Heart right ventricle (tissue), 16 donors: ENCODE results near the gene TSTD1. TPM values are rescaled to one million over a fixed set of nuclear protein-coding genes. Genes with fewer than 3 reads are reported as not detected.

ENCODE experiments used
- ATAC-seq, 8 donors: fragments of 200-7000 bp; cut with Tn5 transposase; one replicate each; pipeline ENCODE4 v1.9.1; 2020; ENCODE audit warnings: mild to moderate bottlenecking in 8 of 8, moderate library complexity in 8 of 8, moderate number of reproducible peaks in 1 of 8
- DNase-seq, 2 donors: peaks; one replicate each; pipeline ENCODE4 v3.0.0-alpha.2; 2020
- H3K27ac ChIP-seq, 10 donors: fragments of 200-600 bp; sonication (generic) in 2 of 10; one replicate each; pipeline versions ENCODE4 v1.5.0 to v1.8.0; 2020 to 2022; ENCODE audit warnings: mild to moderate bottlenecking in 3 of 10
- H3K27me3 ChIP-seq, 7 donors: fragments of 200-600 bp; one replicate each; pipeline ENCODE4 v1.8.0; 2021 to 2022; ENCODE audit warnings: mild to moderate bottlenecking in 2 of 7
- H3K36me3 ChIP-seq, 9 donors: fragments of 200-600 bp; sonication (generic) in 1 of 9; one replicate each; pipeline versions ENCODE4 v1.5.0 to v1.8.0; 2020 to 2022; ENCODE audit warnings: mild to moderate bottlenecking in 2 of 9
- H3K4me1 ChIP-seq, 9 donors: fragments of 200-600 bp; sonication (generic) in 1 of 9; one replicate each; pipeline versions ENCODE4 v1.5.0 to v1.8.0; 2020 to 2022; ENCODE audit warnings: mild to moderate bottlenecking in 4 of 9
- H3K4me3 ChIP-seq, 10 donors: fragments of 200-600 bp; sonication (generic) in 2 of 10; one replicate each; pipeline versions ENCODE4 v1.5.0 to v1.8.0; 2020 to 2022; ENCODE audit warnings: mild to moderate bottlenecking in 7 of 10, moderate library complexity in 2 of 10
- H3K9me3 ChIP-seq, 11 donors: fragments of 200-600 bp in 10 of 11; sonication (generic) in 2 of 11; one replicate each; pipeline versions ENCODE4 v1.5.0 to v1.8.0; 2013 to 2022; ENCODE audit warnings: mild to moderate bottlenecking in 2 of 11, control low read depth in 1 of 11, moderate library complexity in 1 of 11
- CTCF ChIP-seq, 9 donors: fragments of 200-600 bp; sonication (generic) in 2 of 9; IDR thresholded peaks; one replicate each; pipeline versions ENCODE4 v1.5.0 to v1.8.0; 2021 to 2022; ENCODE audit warnings: antibody characterized with exemption in 9 of 9, mild to moderate bottlenecking in 5 of 9, moderate library complexity in 1 of 9
- WGBS, 2 donors: extraction: QIAGEN DNeasy Blood & Tissue Kit; methylation state at CpG; one replicate each; pipeline ENCODE4 v1.1.7; 2013; ENCODE audit warnings: inconsistent platforms in 1 of 2; 5-methylcytosine and 5-hydroxymethylcytosine counted together
- intact Hi-C, 10 donors: fragments of 100-400 bp; cut with DNase I; formaldehyde crosslinking; loops; one replicate each; pipeline versions ENCODE4 v1.11.1 to v1.14.2; 2022
- polyA plus RNA-seq, 2 donors: library from polyadenylated mRNA; stranded (reverse); fragments of 200-250 nt; gene quantifications; one replicate each; pipeline ENCODE4 v1.2.3, GENCODE V29; 2013
- total RNA-seq, 10 donors: library from RNA; stranded (reverse); fragmentation: NEBNext Ultra II Directional in 3 of 10; extraction: Animal tissue kit (Norgen Biotek cat#: 25700) in 3 of 10; gene quantifications; one replicate each; pipeline versions ENCODE4 v1.2.1 to v1.2.4, GENCODE V29; 2021 to 2023
- donor health status: Arrhythmogenic right ventricular cardiomyopathy.
- donor health status: ischemic (EF 13 %, LVEDD 7.1; RV severe dilation, severe dysfunction).
- donor health status: healthy with polysubstance abuse.
- donor health status: DM: no; HTN: yes; CAD: no.
- donor health status: DM: no; HTN: no; CAD: no.
- donor health status: ischemic (EF 25% LVEDD 6.9; RV normal size, moderate dysfunction).
- donor health status: ischemic (EF 25% LVEDD 5.7; RV mildly dilated, moderate dysfunction).
- donor health status: healthy.
- donor health status: DM: yes; HTN: yes; CAD: no.
- donor health status: Ischemic cardiomyopathy.
- donor health status: ischemic (EF 35%, LVEDD 5.7; RV mildly dilated, moderate dysfunction).
- donor health status: nonischemic (EF 11% LVEDD 7.7; RV severe dilation, severe dysfunction).
- donor health status: DM: yes; HTN: yes; CAD: no.
- donor health status: PGD.
- donor health status: ischemic (EF 29% LVEDD 5.4; RV normal size, mild dysfunction).
- donor health status: nonischemic (EF 23%, LVEDD 6.1; RV moderate dilation, normal function).

Gene TSTD1
- total and polyA plus RNA-seq, 12 donors: 8.0 to 18.0 (median 13.4) TPM

DNA sequence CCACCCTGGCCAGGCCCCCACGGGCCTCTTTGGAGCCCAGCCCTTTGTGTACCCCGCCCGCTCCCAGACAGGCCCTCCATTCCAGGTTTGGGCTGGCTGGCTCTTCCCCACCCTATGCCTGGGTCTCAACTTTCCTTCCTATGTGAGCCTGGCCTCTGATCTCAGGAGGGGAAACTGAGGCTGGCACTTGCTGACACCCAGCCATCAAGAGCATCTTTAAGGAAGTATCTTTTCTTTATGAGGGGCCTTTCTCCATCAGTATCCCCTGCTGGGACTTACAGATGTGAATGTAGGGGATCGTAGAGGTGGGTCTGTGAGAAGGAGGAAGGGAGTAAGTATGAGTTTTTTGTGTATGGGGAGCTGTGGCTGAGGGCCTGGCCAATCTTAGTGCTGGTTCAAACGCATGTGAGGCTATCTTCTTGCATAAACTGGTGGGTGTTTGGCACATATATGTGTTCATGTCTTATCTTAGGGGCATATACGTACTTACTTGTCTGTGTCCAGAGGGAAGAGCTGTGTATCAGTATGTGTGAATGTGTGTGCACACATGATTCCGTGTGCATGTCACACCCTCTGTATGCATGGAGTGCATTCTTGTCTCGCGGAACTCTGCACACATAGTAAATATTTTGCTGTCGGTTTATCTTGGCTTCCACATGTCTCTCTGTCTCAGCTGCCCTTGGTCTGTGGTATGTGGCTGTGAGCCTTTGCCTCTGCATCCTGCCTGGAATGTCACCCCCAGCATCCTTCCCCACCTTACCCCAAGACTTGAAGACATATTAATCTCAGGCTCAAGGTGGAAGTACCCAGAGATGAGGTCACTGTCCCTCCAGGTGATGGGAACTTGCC is 45.2 kb upstream of the TSTD1 start:
- no peak for ATAC-seq
- H3K27ac ChIP-seq: peak overlapping the region in 1 of 10 donors; percentile 65
- peaks cover 0 to 13% (median 8%) of the 10 kb centered on the region in 7 donors for H3K27me3 ChIP-seq
- no peaks in the 10 kb centered on the region for H3K36me3 ChIP-seq
- H3K9me3 ChIP-seq: no peaks in the 10 kb centered on the region
- no peak for DNase-seq
- no peak for TF ChIP-seq CTCF (IDR thresholded peaks at IDR 0.05)
- H3K4me3 ChIP-seq: no peak overlapping the region
- H3K4me1 ChIP-seq: peaks cover 0 to 22% (median 0%) of the 10 kb centered on the region in 9 donors
- 71 to 76% methylated on average over 10 of the region's 10 CpGs for WGBS, 2 donors
- intact Hi-C loops: no loop called here

DNA sequence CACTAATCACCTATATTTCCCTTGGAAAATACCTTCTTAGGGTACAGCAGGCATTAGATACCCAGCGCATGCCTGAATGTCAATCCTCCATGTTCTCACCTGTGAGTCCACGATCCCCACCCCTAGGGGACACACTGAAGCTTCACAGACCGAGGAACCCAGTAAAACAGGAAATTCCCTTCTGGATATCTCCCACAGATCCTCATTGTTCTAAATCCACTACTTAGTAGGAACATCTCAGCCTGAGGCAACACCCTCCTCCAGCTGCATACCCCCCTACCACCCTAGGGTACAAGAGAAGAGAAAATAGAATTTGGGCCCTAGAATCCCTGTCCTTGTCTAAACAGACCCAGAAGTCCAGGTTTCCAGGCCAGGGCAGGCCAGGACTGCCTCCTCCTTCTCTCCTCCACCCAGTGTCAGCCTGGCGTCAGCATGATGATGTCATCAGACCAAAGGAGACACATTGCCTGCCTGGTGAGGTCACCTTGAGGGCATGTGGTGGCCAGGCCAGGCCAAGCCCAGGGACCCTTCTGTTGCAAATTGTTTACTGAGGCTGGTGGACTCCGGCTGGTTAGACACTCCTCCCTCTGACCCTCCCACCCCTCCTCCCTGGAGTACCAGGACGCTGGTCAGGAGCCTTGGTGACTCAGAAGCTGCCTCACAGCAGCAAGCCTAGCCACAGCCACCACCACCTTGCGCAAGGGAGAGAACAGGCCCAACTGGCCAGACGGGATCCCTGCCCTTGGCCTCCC is 44.4 kb upstream of the TSTD1 start:
- intact Hi-C loops: no loop called here
- TF ChIP-seq CTCF (IDR thresholded peaks at IDR 0.05): no peak
- DNase-seq (peak in 1 of 2 donors; percentile 69), ATAC-seq (peak; percentile 40 to 93 (median 76))
- no peaks in the 10 kb centered on the region for H3K36me3 ChIP-seq
- 67 to 70% methylated on average over 8 of the region's 8 CpGs for WGBS, 2 donors
- H3K9me3 ChIP-seq: no peaks in the 10 kb centered on the region
- no peak overlapping the region for H3K4me3 ChIP-seq
- peaks cover 0 to 22% (median 0%) of the 10 kb centered on the region in 9 donors for H3K4me1 ChIP-seq
- peak overlapping the region in 1 of 10 donors; percentile 65 for H3K27ac ChIP-seq
- H3K27me3 ChIP-seq: peaks cover 0 to 18% (median 9%) of the 10 kb centered on the region in 7 donors

GRCh38 chr1:161082483-161082882 is 43.7 kb upstream of the TSTD1 start:
- H3K27ac ChIP-seq: peak overlapping the region in 1 of 10 donors; percentile 65
- DNase-seq (no peak), ATAC-seq (no peak)
- intact Hi-C loops: no loop called here
- 83 to 86% methylated on average over 2 of the region's 2 CpGs for WGBS, 2 donors
- H3K36me3 ChIP-seq: no peaks in the 10 kb centered on the region
- H3K4me1 ChIP-seq: peaks cover 0 to 22% (median 0%) of the 10 kb centered on the region in 9 donors
- H3K27me3 ChIP-seq: peaks cover 0 to 18% (median 9%) of the 10 kb centered on the region in 7 donors
- no peak for TF ChIP-seq CTCF (IDR thresholded peaks at IDR 0.05)
- H3K9me3 ChIP-seq: no peaks in the 10 kb centered on the region
- no peak overlapping the region for H3K4me3 ChIP-seq

DNA sequence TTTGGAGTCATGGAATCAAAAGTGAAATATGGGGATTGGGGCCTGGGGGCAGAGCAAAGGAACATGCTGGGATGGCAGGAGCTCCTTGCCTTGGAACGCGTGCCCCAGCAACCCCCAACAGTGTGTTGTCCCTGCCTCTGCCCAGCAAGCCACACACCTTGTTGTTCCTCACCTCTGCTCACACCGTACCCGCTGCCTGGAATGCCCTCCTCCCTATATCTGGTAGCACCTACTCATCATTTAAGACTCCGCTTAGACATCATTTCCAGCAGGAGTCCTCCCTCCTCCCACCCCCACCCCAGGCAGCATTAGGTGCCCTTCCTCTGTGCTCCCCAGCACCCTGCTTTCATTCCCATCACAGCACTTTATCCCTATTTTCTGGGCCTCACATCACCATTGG is 42.8 kb upstream of the TSTD1 start:
- ATAC-seq: no peak
- Histone ChIP-seq H3K9me3 (no peaks in the 10 kb centered on the region), H3K36me3 (no peaks in the 10 kb centered on the region), H3K27me3 (peaks cover 0 to 18% (median 9%) of the 10 kb centered on the region in 7 donors), H3K4me1 (peaks cover 0 to 22% (median 0%) of the 10 kb centered on the region in 9 donors), H3K4me3 (no peak overlapping the region), H3K27ac (no peak overlapping the region)
- intact Hi-C loops: no loop called here
- WGBS, 2 donors: 77 to 79% methylated on average over 5 of the region's 5 CpGs
- DNase-seq: no peak
- TF ChIP-seq CTCF (IDR thresholded peaks at IDR 0.05): no peak
